IMR-90 (cell line): ENCODE results near the gene COPZ1. TPM values are rescaled to one million over a fixed set of nuclear protein-coding genes. Genes with fewer than 3 reads are reported as not detected.

Experiments used
- ATAC-seq: fragments of 200-7000 bp; cut with Tn5 transposase; 2 replicates; pipeline ENCODE4 v1.9.1; 2020; ENCODE audit warnings: low read depth, mild to moderate bottlenecking, moderate library complexity
- BruUV-seq: library from RNA; stranded (reverse); fragments of 400-500 nt; replicated peaks from 2 replicates; lab custom pipeline; 2021; lab: Mats Ljungman, UMichigan
- CTCF ChIA-PET: fragments of 300-600 bp; formaldehyde crosslinking; extraction: SDS; loops from one replicate; lab custom pipeline; 2021; ENCODE audit warnings: antibody characterized with exemption; lab: Yijun Ruan, JAX
- POLR2A ChIA-PET: fragments of 300-600 bp; sonication (Branson Sonifier 250); formaldehyde crosslinking; loops from one replicate; lab custom pipeline; 2022; ENCODE audit warnings: antibody characterized with exemption; ENCODE audit not compliant: unreplicated experiment; lab: Charles Lee
- DNase-seq: peaks from one replicate; pipeline ENCODE4 v3.0.0; 2013
- H2AFZ ChIP-seq: replicated peaks from 2 replicates; pipeline ENCODE3; 2013; ENCODE audit warnings: low read length, mild to moderate bottlenecking; ENCODE audit not compliant: poor library complexity
- H2AK5ac ChIP-seq: 2 replicates; pipeline ENCODE4 v1.6.1; 2013; ENCODE audit warnings: low read depth, low read length, inconsistent platforms
- H2AK9ac ChIP-seq: replicated peaks from 2 replicates; pipeline ENCODE3; 2013; ENCODE audit warnings: mild to moderate bottlenecking, low read depth, low read length, moderate library complexity; ENCODE audit not compliant: poor library complexity
- H2BK120ac ChIP-seq: 2 replicates; pipeline ENCODE4 v1.6.1; 2013; ENCODE audit warnings: low read depth, low read length, inconsistent platforms
- H2BK15ac ChIP-seq: 3 replicates; pipeline ENCODE4 v1.6.1; 2013; ENCODE audit warnings: low read depth, low read length, inconsistent platforms
- H2BK20ac ChIP-seq: 2 replicates; pipeline ENCODE4 v1.6.1; 2013; ENCODE audit warnings: low read depth, mild to moderate bottlenecking, inconsistent platforms, low read length, moderate library complexity
- H2BK5ac ChIP-seq: 2 replicates; pipeline ENCODE4 v1.6.1; 2013; ENCODE audit warnings: mild to moderate bottlenecking, low read depth, low read length, inconsistent platforms; ENCODE audit not compliant: poor library complexity, severe bottlenecking
- H3K14ac ChIP-seq: replicated peaks from 2 replicates; pipeline ENCODE4 v1.6.1; 2013; ENCODE audit warnings: low read depth, low read length, inconsistent platforms
- H3K18ac ChIP-seq: 2 replicates; pipeline ENCODE4 v1.6.1; 2013; ENCODE audit warnings: low read depth, low read length, control low read depth
- H3K23ac ChIP-seq: 2 replicates; pipeline ENCODE4 v1.6.1; 2013; ENCODE audit warnings: low read depth, low read length, inconsistent platforms
- H3K27ac ChIP-seq: 2 replicates; pipeline ENCODE4 v1.5.1; 2013; ENCODE audit warnings: mild to moderate bottlenecking, control low read depth, low read length; ENCODE audit not compliant: insufficient read depth
- H3K27me3 ChIP-seq: 2 replicates; pipeline ENCODE4 v1.6.1; 2013; ENCODE audit warnings: low read length; ENCODE audit not compliant: control insufficient read depth, insufficient read depth
- H3K36me3 ChIP-seq: 2 replicates; pipeline ENCODE4 v1.6.1; 2013; ENCODE audit warnings: low read length, mixed read lengths; ENCODE audit not compliant: control insufficient read depth, insufficient read depth
- H3K4ac ChIP-seq: 2 replicates; pipeline ENCODE4 v1.6.1; 2013; ENCODE audit warnings: low read depth, low read length, inconsistent platforms
- H3K4me1 ChIP-seq: 2 replicates; pipeline ENCODE4 v1.6.1; 2013; ENCODE audit warnings: low read length, mixed read lengths; ENCODE audit not compliant: control insufficient read depth, insufficient read depth
- H3K4me2 ChIP-seq: 2 replicates; pipeline ENCODE4 v1.6.1; 2013; ENCODE audit warnings: low read depth, mild to moderate bottlenecking, control low read depth, low read length, moderate library complexity
- H3K4me3 ChIP-seq: 2 replicates; pipeline ENCODE4 v1.5.1; 2013; ENCODE audit warnings: low read depth, mild to moderate bottlenecking, control low read depth, low read length, moderate library complexity; ENCODE audit not compliant: insufficient read depth
- H3K56ac ChIP-seq: 2 replicates; pipeline ENCODE4 v1.6.1; 2013; ENCODE audit warnings: low read length, inconsistent platforms; ENCODE audit not compliant: insufficient read depth; ENCODE audit errors: extremely low read depth
- H3K79me1 ChIP-seq, 2 experiments: 2 replicates each; pipeline ENCODE4 v1.6.1; 2013; ENCODE audit warnings: low read length in 2 of 2, inconsistent platforms in 1 of 2, low read depth in 1 of 2
- H3K9ac ChIP-seq: 2 replicates; pipeline ENCODE4 v1.6.1; 2013; ENCODE audit warnings: low read depth, low read length, control low read depth
- H3K9me1 ChIP-seq: 2 replicates; pipeline ENCODE4 v1.6.1; 2013; ENCODE audit warnings: low read length, inconsistent platforms; ENCODE audit not compliant: insufficient read depth
- H3K9me3 ChIP-seq: 2 replicates; pipeline ENCODE4 v1.6.1; 2013; ENCODE audit warnings: low read length; ENCODE audit not compliant: control insufficient read depth, insufficient read depth
- H4K20me1 ChIP-seq: 2 replicates; pipeline ENCODE4 v1.6.1; 2013; ENCODE audit warnings: low read length, inconsistent platforms; ENCODE audit not compliant: insufficient read depth
- H4K5ac ChIP-seq: 2 replicates; pipeline ENCODE4 v1.6.1; 2013; ENCODE audit warnings: mild to moderate bottlenecking, low read depth, low read length, control low read depth
- H4K8ac ChIP-seq, 2 experiments: 2 replicates each; pipeline ENCODE4 v1.6.1; 2013; ENCODE audit warnings: low read depth in 2 of 2, low read length in 2 of 2, control low read depth in 1 of 2, inconsistent platforms in 1 of 2
- H4K91ac ChIP-seq: 2 replicates; pipeline ENCODE4 v1.6.1; 2013; ENCODE audit warnings: low read depth, low read length, inconsistent platforms; ENCODE audit not compliant: insufficient read depth
- CHD1 ChIP-seq: IDR thresholded peaks from 2 replicates; pipeline ENCODE4 v1.6.1; 2012; ENCODE audit warnings: low read depth, low read length, improper control_type of control experiment
- FOS ChIP-seq: fragments of 150-350 bp; IDR thresholded peaks from 2 replicates; pipeline ENCODE4 v1.6.1; 2016; ENCODE audit warnings: low read depth, low read length
- MAFK ChIP-seq: IDR thresholded peaks from 2 replicates; pipeline ENCODE4 v1.6.1; 2012; ENCODE audit warnings: low read depth, low read length, improper control_type of control experiment
- RCOR1 ChIP-seq: IDR thresholded peaks from 2 replicates; pipeline ENCODE4 v1.6.1; 2012; ENCODE audit warnings: mild to moderate bottlenecking, low read length, improper control_type of control experiment; ENCODE audit not compliant: insufficient replicate concordance
- SMC3 ChIP-seq: fragments of 150-350 bp; IDR thresholded peaks from 2 replicates; pipeline ENCODE4 v1.6.1; 2016; ENCODE audit warnings: low read depth, mild to moderate bottlenecking, antibody characterized with exemption, low read length, moderate library complexity
- WGBS, 2 experiments: methylation state at CpG; one replicate each; pipeline versions ENCODE4 v1.1.5 to v1.1.7; 2013; ENCODE audit warnings: missing lambda C conversion rate in 2 of 2; ENCODE audit not compliant: insufficient read length in 1 of 2; ENCODE audit errors: extremely low coverage in 2 of 2; 5-methylcytosine and 5-hydroxymethylcytosine counted together
- dilution Hi-C: fragments of 300-500 bp; cut with HindIII; formaldehyde crosslinking; loops from one replicate; pipeline ENCODE4 v1.14.3; 2018; ENCODE audit warnings: low sequenced_read_pairs; ENCODE audit not compliant: unreplicated experiment
- in situ Hi-C: fragments of 300-500 bp; cut with MboI; formaldehyde crosslinking; loops from 3 replicates; pipeline ENCODE4 v1.14.3; 2019; ENCODE audit warnings: low sequenced_read_pairs, inconsistent platforms, mixed read lengths
- intact Hi-C: fragments of 100-400 bp; cut with micrococcal nuclease; formaldehyde crosslinking; loops from 2 replicates; pipeline ENCODE4 v1.10.0; 2022
- polyA plus RNA-seq, 3 experiments: library from polyadenylated mRNA; depleted of rRNA; stranded (reverse); fragments of >200 nt; gene quantifications; 2 replicates each; pipeline ENCODE4 v1.2.3, GENCODE V29; 2012; ENCODE audit warnings: low replicate concordance in 1 of 3
- total RNA-seq: library from RNA; depleted of rRNA; stranded (reverse); fragments of >200 nt; gene quantifications from 2 replicates; pipeline ENCODE4 v1.2.3, GENCODE V29; 2012
- TF ChIP-seq, protein P1 (sequence below): fragments of 150-350 bp; IDR thresholded peaks from 2 replicates; pipeline ENCODE4 v1.6.1; 2017; ENCODE audit warnings: mild to moderate bottlenecking, antibody characterized with exemption, low read length, low read depth

The COPZ1 gene
- total and polyA plus RNA-seq, 2 of the 4 experiments (the other 2 are of a cell fraction), result 187 to 382 TPM

DNA sequence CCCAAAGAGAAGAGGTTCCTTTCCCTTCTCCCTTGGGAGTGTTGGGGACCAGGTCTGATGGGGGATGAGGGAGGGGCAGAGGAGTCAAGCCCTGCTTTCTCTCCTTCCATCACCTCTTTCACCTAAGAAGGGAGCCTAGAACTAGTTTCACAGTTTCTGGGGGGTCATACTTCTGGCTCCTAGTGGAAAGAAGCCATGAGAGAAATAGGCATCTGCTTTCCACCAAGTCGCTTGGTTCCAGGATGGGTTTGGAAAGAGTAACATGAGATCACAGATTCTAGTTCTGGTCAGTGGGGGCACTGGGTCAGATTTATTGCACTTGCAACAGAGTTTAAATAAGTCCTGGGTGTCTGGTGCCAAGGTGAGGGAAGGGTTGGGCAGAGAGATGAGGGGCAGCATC, 70.1 kb downstream of the COPZ1 start:
- H3K9me1 ChIP-seq, result no peaks in the 10 kb centered on the region
- H4K91ac ChIP-seq, result no peak overlapping the region
- no peak overlapping the region for H4K5ac ChIP-seq
- in situ Hi-C loops, result loop anchor here (5.0 kb wide), 1 partner anchor 47 kb away; no protein-coding TSS in a partner anchor
- DNase-seq, result no peak
- no peak overlapping the region for H3K4me2 ChIP-seq
- CTCF ChIA-PET, result interaction anchor here (1.2 kb wide), 2 partner anchors 16 to 44 kb away, joined by 4 to 5 read pairs; no protein-coding TSS in a partner anchor
- no peak overlapping the region for H3K14ac ChIP-seq
- no peak overlapping the region for H3K18ac ChIP-seq
- H2BK15ac ChIP-seq, result no peak overlapping the region
- H3K79me1 ChIP-seq, result peaks cover 13 to 36% of the 10 kb centered on the region in 2 experiments; a peak in 3 of 4 replicates
- H3K27ac ChIP-seq, result no peak overlapping the region
- H3K9ac ChIP-seq, result no peak overlapping the region
- no peak overlapping the region for H2AFZ ChIP-seq
- BruUV-seq, result no TSS peak
- H3K36me3 ChIP-seq, result peaks cover 66% of the 10 kb centered on the region
- no peak overlapping the region for H3K4me3 ChIP-seq
- no peak overlapping the region for H4K8ac ChIP-seq
- no peak overlapping the region for H3K4ac ChIP-seq
- intact Hi-C loops, result loop anchor here (1.0 kb wide), 1 partner anchor 25 kb away; no protein-coding TSS in a partner anchor
- no peak overlapping the region for H2BK20ac ChIP-seq
- H2BK120ac ChIP-seq, result no peak overlapping the region
- no CpG with 5 or more reads among the region's 1 CpG for WGBS, 2 experiments
- H4K20me1 ChIP-seq, result peaks cover 53% of the 10 kb centered on the region
- no peak overlapping the region for H2AK5ac ChIP-seq
- no peaks in the 10 kb centered on the region for H3K27me3 ChIP-seq
- dilution Hi-C loops, result no loop called here
- no peak overlapping the region for H2BK5ac ChIP-seq
- POLR2A ChIA-PET, result no interaction called here
- H3K56ac ChIP-seq, result no peak overlapping the region
- no peaks in the 10 kb centered on the region for H3K9me3 ChIP-seq
- H3K4me1 ChIP-seq, result no peaks in the 10 kb centered on the region
- no peak for ATAC-seq
- TF ChIP-seq CHD1, result no peak
- TF ChIP-seq SMC3, result no peak
- TF ChIP-seq MAFK, result no peak
- TF ChIP-seq RCOR1, result no peak
- TF ChIP-seq, protein P1, sequence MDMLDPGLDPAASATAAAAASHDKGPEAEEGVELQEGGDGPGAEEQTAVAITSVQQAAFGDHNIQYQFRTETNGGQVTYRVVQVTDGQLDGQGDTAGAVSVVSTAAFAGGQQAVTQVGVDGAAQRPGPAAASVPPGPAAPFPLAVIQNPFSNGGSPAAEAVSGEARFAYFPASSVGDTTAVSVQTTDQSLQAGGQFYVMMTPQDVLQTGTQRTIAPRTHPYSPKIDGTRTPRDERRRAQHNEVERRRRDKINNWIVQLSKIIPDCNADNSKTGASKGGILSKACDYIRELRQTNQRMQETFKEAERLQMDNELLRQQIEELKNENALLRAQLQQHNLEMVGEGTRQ, result no peak
- TF ChIP-seq FOS, result no peak
- H2AK9ac ChIP-seq, result no peak overlapping the region
- H3K23ac ChIP-seq, result no peak overlapping the region
